HFF-Myc (cell line): ENCODE data around the gene SVOPL.

Source experiments
- DNase-seq: peaks from one replicate; pipeline ENCODE4 v3.0.0-alpha.2; 2011; ENCODE audit warnings: low read depth; ENCODE audit errors: extremely low read depth
- H3K4me3 ChIP-seq: replicated peaks from 2 replicates; pipeline ENCODE4 v1.5.1; 2011; ENCODE audit warnings: low read depth, mild to moderate bottlenecking, control low read depth, low read length
- TF ChIP-seq, protein P1 (sequence below): IDR thresholded peaks from 2 replicates; pipeline ENCODE4 v1.5.1; 2012; ENCODE audit warnings: mild to moderate bottlenecking, low read depth, low read length, control low read depth; ENCODE audit errors: missing control alignments

SVOPL gene, protein sequence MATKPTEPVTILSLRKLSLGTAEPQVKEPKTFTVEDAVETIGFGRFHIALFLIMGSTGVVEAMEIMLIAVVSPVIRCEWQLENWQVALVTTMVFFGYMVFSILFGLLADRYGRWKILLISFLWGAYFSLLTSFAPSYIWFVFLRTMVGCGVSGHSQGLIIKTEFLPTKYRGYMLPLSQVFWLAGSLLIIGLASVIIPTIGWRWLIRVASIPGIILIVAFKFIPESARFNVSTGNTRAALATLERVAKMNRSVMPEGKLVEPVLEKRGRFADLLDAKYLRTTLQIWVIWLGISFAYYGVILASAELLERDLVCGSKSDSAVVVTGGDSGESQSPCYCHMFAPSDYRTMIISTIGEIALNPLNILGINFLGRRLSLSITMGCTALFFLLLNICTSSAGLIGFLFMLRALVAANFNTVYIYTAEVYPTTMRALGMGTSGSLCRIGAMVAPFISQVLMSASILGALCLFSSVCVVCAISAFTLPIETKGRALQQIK

DNA sequence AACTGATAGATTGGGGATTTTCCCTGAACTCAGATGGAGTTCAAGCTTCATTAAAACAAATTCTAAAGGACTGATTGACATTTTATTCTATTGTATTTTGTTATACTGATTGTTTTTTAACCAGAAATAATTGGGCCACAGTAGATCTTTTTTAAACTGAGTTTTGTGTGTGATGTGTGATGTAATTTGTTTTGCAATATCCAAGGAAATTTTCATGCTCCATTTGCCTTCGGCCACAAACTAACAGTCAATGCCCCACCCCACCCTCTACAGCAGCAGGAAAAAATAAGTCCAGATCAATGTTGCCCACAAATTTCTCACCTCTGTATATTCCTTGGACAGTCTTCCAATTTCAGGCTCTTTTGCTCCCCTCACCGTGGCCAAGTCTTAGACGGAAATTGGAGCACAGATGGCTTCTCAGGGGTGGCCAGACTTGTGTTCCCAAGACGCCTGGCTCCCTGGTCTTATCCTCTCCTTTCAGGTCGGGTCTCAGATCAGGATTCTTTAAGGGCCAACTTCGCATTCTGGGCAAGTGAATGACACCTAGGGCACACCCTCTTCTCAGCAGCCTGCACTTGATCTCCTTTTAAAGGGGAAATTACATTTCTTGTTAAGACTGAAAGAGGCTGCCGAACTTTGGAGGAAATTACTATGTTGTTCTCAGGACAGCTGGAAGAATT is at the start of gene SVOPL:
Gene SVOPL (minus strand): TSS at position 506 of the 680 bp plus-strand sequence. CDS start 22,317 bp downstream, outside the sequence.
- no peak within 1 kb of the TSS for H3K4me3 ChIP-seq
- TF ChIP-seq, protein P1, sequence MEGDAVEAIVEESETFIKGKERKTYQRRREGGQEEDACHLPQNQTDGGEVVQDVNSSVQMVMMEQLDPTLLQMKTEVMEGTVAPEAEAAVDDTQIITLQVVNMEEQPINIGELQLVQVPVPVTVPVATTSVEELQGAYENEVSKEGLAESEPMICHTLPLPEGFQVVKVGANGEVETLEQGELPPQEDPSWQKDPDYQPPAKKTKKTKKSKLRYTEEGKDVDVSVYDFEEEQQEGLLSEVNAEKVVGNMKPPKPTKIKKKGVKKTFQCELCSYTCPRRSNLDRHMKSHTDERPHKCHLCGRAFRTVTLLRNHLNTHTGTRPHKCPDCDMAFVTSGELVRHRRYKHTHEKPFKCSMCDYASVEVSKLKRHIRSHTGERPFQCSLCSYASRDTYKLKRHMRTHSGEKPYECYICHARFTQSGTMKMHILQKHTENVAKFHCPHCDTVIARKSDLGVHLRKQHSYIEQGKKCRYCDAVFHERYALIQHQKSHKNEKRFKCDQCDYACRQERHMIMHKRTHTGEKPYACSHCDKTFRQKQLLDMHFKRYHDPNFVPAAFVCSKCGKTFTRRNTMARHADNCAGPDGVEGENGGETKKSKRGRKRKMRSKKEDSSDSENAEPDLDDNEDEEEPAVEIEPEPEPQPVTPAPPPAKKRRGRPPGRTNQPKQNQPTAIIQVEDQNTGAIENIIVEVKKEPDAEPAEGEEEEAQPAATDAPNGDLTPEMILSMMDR: no peak
- no peak for DNase-seq

DNA sequence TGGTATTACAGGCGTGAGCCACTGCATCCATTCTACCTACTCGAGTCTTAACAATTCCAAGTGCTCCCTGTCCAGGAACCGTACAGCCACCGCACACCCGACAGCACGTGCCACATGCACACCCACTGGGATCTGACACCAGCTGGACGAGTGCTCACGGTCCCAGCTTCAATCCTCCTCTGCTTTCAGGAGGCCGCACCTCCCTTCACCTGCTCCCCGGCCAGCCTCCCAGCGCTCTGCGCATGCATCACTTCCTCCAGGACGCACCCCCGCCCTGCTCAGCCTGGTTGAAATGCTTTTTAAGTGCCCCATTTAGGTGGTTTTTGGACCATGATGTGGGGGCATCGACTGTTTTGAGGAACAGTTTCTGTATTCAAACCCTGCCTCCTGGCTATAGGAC is 49.3 kb upstream of the SVOPL start:
- DNase-seq: no peak
- no peak overlapping the region for H3K4me3 ChIP-seq
- TF ChIP-seq, protein P1: no peak

DNA sequence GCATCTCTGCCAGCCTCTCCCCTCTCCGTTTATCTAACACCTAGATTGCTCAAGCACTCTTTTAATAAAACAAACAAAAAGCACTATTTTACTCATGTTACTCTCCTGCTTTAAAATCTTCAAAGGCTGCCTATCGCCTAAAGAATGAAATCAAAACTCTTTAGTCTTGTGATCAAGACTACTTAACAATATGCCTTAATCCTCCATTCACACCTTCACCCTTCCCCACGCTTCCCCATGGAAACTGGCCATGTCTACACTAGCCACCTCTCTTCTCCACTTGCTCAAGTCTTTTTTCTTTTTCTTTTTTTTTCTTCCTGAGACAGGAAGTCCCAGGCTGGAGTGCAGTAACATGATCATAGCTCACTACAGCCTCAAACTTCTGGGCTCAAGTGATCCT is 48.8 kb upstream of the SVOPL start:
- TF ChIP-seq, protein P1: no peak

DNA sequence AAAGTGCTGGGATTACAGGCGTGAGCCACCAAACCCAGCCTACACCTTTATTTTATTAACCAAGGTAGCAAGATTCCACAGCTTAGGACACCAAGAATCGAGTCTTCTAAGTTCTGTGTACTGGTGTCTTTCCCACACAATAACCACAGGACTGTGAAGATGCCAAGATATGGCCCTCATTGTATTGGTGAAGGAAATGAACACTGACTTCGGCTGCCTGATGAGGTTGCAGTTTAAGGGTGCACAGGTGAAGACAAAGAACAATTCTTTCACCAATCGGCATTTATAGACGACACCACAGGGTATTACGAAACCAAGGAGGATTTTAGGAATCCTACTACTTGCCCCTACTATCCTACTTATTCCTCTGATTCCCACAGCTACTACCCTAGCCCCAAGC is 47.5 kb upstream of the SVOPL start:
- TF ChIP-seq, protein P1: no peak
- DNase-seq: no peak
- no peak overlapping the region for H3K4me3 ChIP-seq

More for the DNA sequence above, 48.8 kb upstream of the SVOPL start:
- no peak for DNase-seq
- H3K4me3 ChIP-seq: no peak overlapping the region

DNA sequence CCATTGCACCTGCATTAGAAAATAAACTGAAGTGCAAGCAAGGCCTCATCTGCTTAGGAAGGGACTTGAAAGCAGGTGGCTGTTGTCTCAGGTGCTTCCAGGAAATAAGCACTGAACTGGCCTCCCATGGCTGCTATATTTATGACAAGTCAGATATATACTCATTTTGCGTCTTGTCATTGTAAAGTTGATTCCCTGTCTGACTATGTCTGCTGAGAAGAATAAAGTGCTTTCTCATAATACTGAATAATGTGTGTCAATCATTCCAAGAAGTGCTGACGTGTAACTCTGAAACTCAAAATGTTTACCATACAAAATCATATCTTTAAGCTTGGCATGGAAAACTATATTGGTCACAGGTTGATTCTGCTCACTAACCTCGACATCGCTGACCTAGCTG is 44.9 kb upstream of the SVOPL start:
- DNase-seq: no peak
- H3K4me3 ChIP-seq: no peak overlapping the region
- TF ChIP-seq, protein P1: no peak

DNA sequence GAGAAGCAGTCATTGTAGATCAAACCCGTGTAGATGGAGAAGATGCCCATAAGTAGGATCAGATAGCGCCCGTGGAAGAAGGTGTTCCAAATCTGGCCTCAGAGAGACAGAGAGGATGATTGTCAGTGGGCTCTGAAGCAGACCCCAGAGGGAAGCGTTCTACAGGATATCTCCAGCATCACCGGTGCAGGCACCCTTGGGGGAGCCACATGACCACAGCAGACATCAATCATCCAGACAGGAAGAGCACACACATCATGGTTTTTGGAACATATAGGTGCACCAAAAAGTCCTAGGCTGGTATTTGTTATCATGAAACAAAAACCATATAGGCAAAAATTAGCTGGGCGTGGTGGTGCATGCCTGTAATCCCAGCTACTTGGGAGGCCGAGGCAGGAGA is 44.0 kb upstream of the SVOPL start:
- no peak for DNase-seq
- H3K4me3 ChIP-seq: no peak overlapping the region
- TF ChIP-seq, protein P1: no peak

DNA sequence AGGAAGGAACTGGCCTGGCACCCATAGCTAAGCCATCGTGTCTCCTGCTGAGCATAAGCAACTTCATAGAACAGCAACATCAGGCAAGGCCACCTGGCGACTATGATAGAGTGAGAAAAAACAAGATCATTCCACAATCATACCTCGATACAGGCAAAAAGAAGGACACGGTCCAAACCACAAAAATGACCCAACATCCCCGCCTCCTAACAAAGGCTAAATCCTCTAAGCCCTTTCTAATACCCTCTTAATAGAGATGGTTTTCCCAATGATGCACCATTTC is 40.2 kb upstream of the SVOPL start:
- TF ChIP-seq, protein P1: no peak
- H3K4me3 ChIP-seq: no peak overlapping the region
- DNase-seq: no peak
